Brain microvascular endothelial cell (primary cell): ENCODE data around the gene BMPER.

Experiments used
- DNase-seq: peaks from one replicate; pipeline ENCODE4 v3.0.0-alpha.2; 2020
- H3K27ac ChIP-seq: fragments of 250-450 bp; sonication (Bioruptor Pico); 2 replicates; pipeline ENCODE4 v1.5.1; 2020; ENCODE audit warnings: mild to moderate bottlenecking, moderate library complexity
- H3K27me3 ChIP-seq: fragments of 250-450 bp; sonication (Bioruptor Pico); replicated peaks from 2 replicates; pipeline ENCODE4 v1.5.1; 2020; ENCODE audit warnings: mild to moderate bottlenecking
- H3K36me3 ChIP-seq: fragments of 250-450 bp; sonication (Bioruptor Pico); replicated peaks from 2 replicates; pipeline ENCODE4 v1.5.1; 2020; ENCODE audit warnings: mild to moderate bottlenecking
- H3K4me3 ChIP-seq: 2 replicates; pipeline ENCODE4 v1.5.1; 2011; ENCODE audit warnings: low read depth, mild to moderate bottlenecking, control low read depth, low read length, moderate library complexity
- CTCF ChIP-seq: IDR thresholded peaks from 2 replicates; pipeline ENCODE4 v1.5.1; 2011; ENCODE audit warnings: low read depth, mild to moderate bottlenecking, moderate library complexity, low read length, control low read depth, inconsistent platforms; ENCODE audit errors: missing control alignments
- in situ Hi-C: cut with HindIII; loops from 2 replicates; pipeline ENCODE4 v1.10.0; 2017; ENCODE audit warnings: low sequenced_read_pairs, low pct_ligation_motif_present

Gene BMPER

GRCh38 chr7:33982425-33982786 is 77.1 kb downstream of the BMPER start:
- Histone ChIP-seq H3K27me3 (no peaks in the 10 kb centered on the region), H3K4me3 (no peak overlapping the region), H3K36me3 (no peaks in the 10 kb centered on the region), H3K27ac (peak overlapping the region; percentile 88)
- in situ Hi-C loops, result no loop called here
- peak; percentile 78 for DNase-seq
- peak; percentile 80 for TF ChIP-seq CTCF

- TF ChIP-seq CTCF, result no peak
- Histone ChIP-seq H3K36me3 (no peaks in the 10 kb centered on the region), H3K4me3 (no peak overlapping the region), H3K27ac (peak overlapping the region; percentile 91), H3K27me3 (no peaks in the 10 kb centered on the region)
- in situ Hi-C loops, result no loop called here
- DNase-seq, result no peak
These were observed 81.1 kb downstream of the BMPER start for GRCh38 chr7:33986451-33986850.

- Histone ChIP-seq H3K4me3 (no peak overlapping the region), H3K27me3 (no peaks in the 10 kb centered on the region), H3K36me3 (no peaks in the 10 kb centered on the region), H3K27ac (peak overlapping the region; percentile 91)
- TF ChIP-seq CTCF, result no peak
- in situ Hi-C loops, result no loop called here
- DNase-seq, result peak; percentile 98
These were observed 81.9 kb downstream of the BMPER start for GRCh38 chr7:33986951-33987947.

GRCh38 chr7:33996899-33997298 is 91.6 kb downstream of the BMPER start:
- H3K36me3 ChIP-seq, result no peaks in the 10 kb centered on the region
- TF ChIP-seq CTCF, result no peak
- no peak overlapping the region for H3K27ac ChIP-seq
- H3K4me3 ChIP-seq, result no peak overlapping the region
- H3K27me3 ChIP-seq, result no peaks in the 10 kb centered on the region
- in situ Hi-C loops, result no loop called here
- no peak for DNase-seq

- H3K27ac ChIP-seq, result peak overlapping the region; percentile 46
- DNase-seq, result peak; percentile 49
- TF ChIP-seq CTCF, result no peak
- H3K36me3 ChIP-seq, result no peaks in the 10 kb centered on the region
- no peaks in the 10 kb centered on the region for H3K27me3 ChIP-seq
- H3K4me3 ChIP-seq, result no peak overlapping the region
- in situ Hi-C loops, result no loop called here
These were observed 93.1 kb downstream of the BMPER start for GRCh38 chr7:33998476-33998875.
